HepG2 (cell line): Measurements from ENCODE around the gene SMAP1. TPM values are rescaled to one million over a fixed set of nuclear protein-coding genes. Genes with fewer than 3 reads are reported as not detected.

Experiments used
- DNMT3B ChIP-seq: conservative IDR thresholded peaks from 2 replicates; pipeline ENCODE4 v1.6.1; 2016; ENCODE audit warnings: missing biosample characterization, control low read depth
- GABPB1 ChIP-seq: IDR thresholded peaks from 2 replicates; pipeline ENCODE4 v1.6.1; 2016; ENCODE audit warnings: mild to moderate bottlenecking, missing genetic modification reagents, moderate library complexity, missing compliant biosample characterization
- HCFC1 ChIP-seq: fragments of 150-350 bp; IDR thresholded peaks from 2 replicates; pipeline ENCODE4 v1.6.1; 2014; ENCODE audit warnings: low read depth, low read length
- HDAC6 ChIP-seq: fragments of 200-600 bp; sonication (generic); IDR thresholded peaks from 2 replicates; pipeline ENCODE4 v1.7.0; 2017; ENCODE audit warnings: mild to moderate bottlenecking, antibody characterized with exemption, low read length, low read depth
- HES4 ChIP-seq: sonication (generic); formaldehyde crosslinking; IDR thresholded peaks from 2 replicates; pipeline ENCODE4 v1.9.0; 2021; ENCODE audit warnings: mild to moderate bottlenecking, missing genetic modification reagents, borderline replicate concordance
- HMGA1 ChIP-seq: sonication (generic); formaldehyde crosslinking; conservative IDR thresholded peaks from 2 replicates; pipeline ENCODE4 v1.4.0; 2020; ENCODE audit warnings: missing genetic modification reagents
- MBNL3 ChIP-seq: fragments of 250-450 bp; sonication (Bioruptor Pico); conservative IDR thresholded peaks from 2 replicates; pipeline ENCODE4 v1.8.0; 2022; ENCODE audit warnings: mild to moderate bottlenecking, inconsistent platforms
- PAF1 ChIP-seq: IDR thresholded peaks from 2 replicates; pipeline ENCODE4 v1.6.1; 2016; ENCODE audit warnings: missing genetic modification reagents, missing compliant biosample characterization
- XBP1 ChIP-seq: sonication (generic); formaldehyde crosslinking; IDR thresholded peaks from 2 replicates; pipeline ENCODE4 v1.5.0; 2020; ENCODE audit warnings: missing genetic modification reagents
- ZBTB42 ChIP-seq: sonication (generic); formaldehyde crosslinking; IDR thresholded peaks from 2 replicates; pipeline ENCODE4 v1.5.0; 2020; ENCODE audit warnings: mild to moderate bottlenecking, missing genetic modification reagents
- ZNF431 ChIP-seq: sonication (generic); formaldehyde crosslinking; IDR thresholded peaks from 2 replicates; pipeline ENCODE4 v1.9.0; 2022; ENCODE audit warnings: missing genetic modification reagents, low read depth, mild to moderate bottlenecking, borderline replicate concordance
- ZNF816 ChIP-seq: sonication (generic); formaldehyde crosslinking; IDR thresholded peaks from 2 replicates; pipeline ENCODE4 v1.8.0; 2022; ENCODE audit warnings: missing genetic modification reagents, mild to moderate bottlenecking, borderline replicate concordance
- polyA plus RNA-seq, 8 experiments: library from polyadenylated mRNA; depleted of rRNA in 3 of 8; stranded (reverse) in 7 of 8; unstranded in 1 of 8; fragments of >200 nt; fragmentation: Illumina TruSeq in 4 of 8; extraction: Trizol in 4 of 8; gene quantifications; 2 replicates each; pipeline versions ENCODE4 v1.2.1 to v1.2.3, GENCODE V29; 2011 to 2016; ENCODE audit warnings: low read depth in 4 of 8, missing spikeins in 1 of 8, mixed read lengths in 1 of 8; ENCODE audit not compliant: insufficient read depth in 1 of 8
- total RNA-seq, 5 experiments: library from RNA; depleted of rRNA; stranded (reverse); fragments of >200 nt; fragmentation: Illumina TruSeq; extraction: Trizol; gene quantifications; 2 replicates each; pipeline ENCODE4 v1.2.3, GENCODE V29; 2016; ENCODE audit warnings: low read depth in 1 of 5
- TF ChIP-seq, protein P1 (sequence below): sonication (generic); IDR thresholded peaks from 2 replicates; pipeline ENCODE4 v1.6.1; 2016; ENCODE audit warnings: low read depth, borderline replicate concordance
- TF ChIP-seq, protein P2 (sequence below): sonication (generic); formaldehyde crosslinking; IDR thresholded peaks from 2 replicates; pipeline ENCODE4 v1.4.0; 2020; ENCODE audit warnings: low read depth, missing genetic modification reagents
- TF ChIP-seq, protein P3 (sequence below): sonication (generic); formaldehyde crosslinking; IDR thresholded peaks from 2 replicates; pipeline ENCODE4 v1.5.0; 2020; ENCODE audit warnings: missing genetic modification reagents
- TF ChIP-seq, protein P4 (sequence below): sonication (generic); formaldehyde crosslinking; IDR thresholded peaks from 2 replicates; pipeline ENCODE4 v1.5.1; 2020; ENCODE audit warnings: mild to moderate bottlenecking, missing genetic modification reagents, moderate library complexity
- TF ChIP-seq, protein P5 (sequence below): sonication (generic); formaldehyde crosslinking; IDR thresholded peaks from 2 replicates; pipeline ENCODE4 v1.8.1; 2023; ENCODE audit warnings: missing genetic modification reagents, inconsistent platforms, borderline replicate concordance
- TF ChIP-seq, protein P6 (sequence below): sonication (generic); formaldehyde crosslinking; IDR thresholded peaks from 2 replicates; pipeline ENCODE4 v1.4.0; 2020; ENCODE audit warnings: missing genetic modification reagents

SMAP1 gene
- total and polyA plus RNA-seq, 2 of the 13 experiments (the other 11 are each of a cell fraction or from before 2014, with no cell fraction given): 13.4 to 17.8 TPM

DNA sequence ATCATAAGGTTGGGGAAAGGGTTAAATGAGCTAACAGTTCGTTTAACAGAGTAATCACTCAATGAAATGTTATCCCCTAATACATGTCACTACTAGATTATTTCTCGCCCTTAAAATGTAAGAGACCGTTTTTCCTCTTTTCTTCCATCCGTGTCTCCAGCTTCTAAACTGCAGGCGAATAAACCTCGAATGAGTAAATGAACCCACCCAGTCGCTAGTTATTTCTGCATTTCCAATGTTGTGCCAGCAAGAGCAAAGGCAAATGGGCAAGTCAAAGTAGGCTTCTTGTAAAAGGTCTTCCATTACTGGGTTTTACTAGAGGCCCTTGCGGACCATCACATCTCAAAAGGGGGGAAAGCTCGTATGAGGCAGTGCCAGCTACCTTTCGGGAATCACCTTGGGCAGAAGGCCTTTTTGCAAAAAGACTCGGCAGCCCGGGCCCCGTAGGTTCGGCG lies 400 bp upstream of the SMAP1 start (continued):
- TF ChIP-seq, protein P1, sequence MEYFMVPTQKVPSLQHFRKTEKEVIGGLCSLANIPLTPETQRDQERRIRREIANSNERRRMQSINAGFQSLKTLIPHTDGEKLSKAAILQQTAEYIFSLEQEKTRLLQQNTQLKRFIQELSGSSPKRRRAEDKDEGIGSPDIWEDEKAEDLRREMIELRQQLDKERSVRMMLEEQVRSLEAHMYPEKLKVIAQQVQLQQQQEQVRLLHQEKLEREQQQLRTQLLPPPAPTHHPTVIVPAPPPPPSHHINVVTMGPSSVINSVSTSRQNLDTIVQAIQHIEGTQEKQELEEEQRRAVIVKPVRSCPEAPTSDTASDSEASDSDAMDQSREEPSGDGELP: no peak
- TF ChIP-seq GABPB1 (CRISPR knock-in tag): no peak
- TF ChIP-seq, protein P2, sequence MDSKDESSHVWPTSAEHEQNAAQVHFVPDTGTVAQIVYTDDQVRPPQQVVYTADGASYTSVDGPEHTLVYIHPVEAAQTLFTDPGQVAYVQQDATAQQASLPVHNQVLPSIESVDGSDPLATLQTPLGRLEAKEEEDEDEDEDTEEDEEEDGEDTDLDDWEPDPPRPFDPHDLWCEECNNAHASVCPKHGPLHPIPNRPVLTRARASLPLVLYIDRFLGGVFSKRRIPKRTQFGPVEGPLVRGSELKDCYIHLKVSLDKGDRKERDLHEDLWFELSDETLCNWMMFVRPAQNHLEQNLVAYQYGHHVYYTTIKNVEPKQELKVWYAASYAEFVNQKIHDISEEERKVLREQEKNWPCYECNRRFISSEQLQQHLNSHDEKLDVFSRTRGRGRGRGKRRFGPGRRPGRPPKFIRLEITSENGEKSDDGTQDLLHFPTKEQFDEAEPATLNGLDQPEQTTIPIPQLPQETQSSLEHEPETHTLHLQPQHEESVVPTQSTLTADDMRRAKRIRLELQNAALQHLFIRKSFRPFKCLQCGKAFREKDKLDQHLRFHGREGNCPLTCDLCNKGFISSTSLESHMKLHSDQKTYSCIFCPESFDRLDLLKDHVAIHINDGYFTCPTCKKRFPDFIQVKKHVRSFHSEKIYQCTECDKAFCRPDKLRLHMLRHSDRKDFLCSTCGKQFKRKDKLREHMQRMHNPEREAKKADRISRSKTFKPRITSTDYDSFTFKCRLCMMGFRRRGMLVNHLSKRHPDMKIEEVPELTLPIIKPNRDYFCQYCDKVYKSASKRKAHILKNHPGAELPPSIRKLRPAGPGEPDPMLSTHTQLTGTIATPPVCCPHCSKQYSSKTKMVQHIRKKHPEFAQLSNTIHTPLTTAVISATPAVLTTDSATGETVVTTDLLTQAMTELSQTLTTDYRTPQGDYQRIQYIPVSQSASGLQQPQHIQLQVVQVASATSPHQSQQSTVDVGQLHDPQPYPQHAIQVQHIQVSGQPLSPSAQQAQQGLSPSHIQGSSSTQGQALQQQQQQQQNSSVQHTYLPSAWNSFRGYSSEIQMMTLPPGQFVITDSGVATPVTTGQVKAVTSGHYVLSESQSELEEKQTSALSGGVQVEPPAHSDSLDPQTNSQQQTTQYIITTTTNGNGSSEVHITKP: no peak
- no peak for TF ChIP-seq HDAC6
- no peak for TF ChIP-seq ZBTB42 (CRISPR knock-in tag)
- no peak for TF ChIP-seq PAF1 (CRISPR knock-in tag)
- TF ChIP-seq XBP1 (CRISPR knock-in tag): no peak
- TF ChIP-seq, protein P3, sequence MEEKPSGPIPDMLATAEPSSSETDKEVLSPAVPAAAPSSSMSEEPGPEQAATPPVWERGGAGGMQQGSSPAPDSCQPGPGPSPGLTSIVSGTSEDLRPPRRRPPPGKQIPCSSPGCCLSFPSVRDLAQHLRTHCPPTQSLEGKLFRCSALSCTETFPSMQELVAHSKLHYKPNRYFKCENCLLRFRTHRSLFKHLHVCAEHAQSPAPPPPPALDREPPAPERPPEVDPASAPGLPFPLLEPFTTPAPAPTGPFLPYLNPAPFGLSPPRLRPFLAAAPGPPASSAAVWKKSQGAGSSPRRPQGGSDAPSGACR (CRISPR knock-in tag): 0 out of 2 replicates have a peak, but pooled peaks have one; percentile 49
- TF ChIP-seq ZNF431 (CRISPR knock-in tag): no peak
- no peak for TF ChIP-seq HCFC1
- no peak for TF ChIP-seq HMGA1
- TF ChIP-seq HES4 (CRISPR knock-in tag): no peak
- TF ChIP-seq DNMT3B: no peak
- TF ChIP-seq, protein P4, sequence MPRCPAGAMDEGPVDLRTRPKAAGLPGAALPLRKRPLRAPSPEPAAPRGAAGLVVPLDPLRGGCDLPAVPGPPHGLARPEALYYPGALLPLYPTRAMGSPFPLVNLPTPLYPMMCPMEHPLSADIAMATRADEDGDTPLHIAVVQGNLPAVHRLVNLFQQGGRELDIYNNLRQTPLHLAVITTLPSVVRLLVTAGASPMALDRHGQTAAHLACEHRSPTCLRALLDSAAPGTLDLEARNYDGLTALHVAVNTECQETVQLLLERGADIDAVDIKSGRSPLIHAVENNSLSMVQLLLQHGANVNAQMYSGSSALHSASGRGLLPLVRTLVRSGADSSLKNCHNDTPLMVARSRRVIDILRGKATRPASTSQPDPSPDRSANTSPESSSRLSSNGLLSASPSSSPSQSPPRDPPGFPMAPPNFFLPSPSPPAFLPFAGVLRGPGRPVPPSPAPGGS: no peak
- TF ChIP-seq, protein P5, sequence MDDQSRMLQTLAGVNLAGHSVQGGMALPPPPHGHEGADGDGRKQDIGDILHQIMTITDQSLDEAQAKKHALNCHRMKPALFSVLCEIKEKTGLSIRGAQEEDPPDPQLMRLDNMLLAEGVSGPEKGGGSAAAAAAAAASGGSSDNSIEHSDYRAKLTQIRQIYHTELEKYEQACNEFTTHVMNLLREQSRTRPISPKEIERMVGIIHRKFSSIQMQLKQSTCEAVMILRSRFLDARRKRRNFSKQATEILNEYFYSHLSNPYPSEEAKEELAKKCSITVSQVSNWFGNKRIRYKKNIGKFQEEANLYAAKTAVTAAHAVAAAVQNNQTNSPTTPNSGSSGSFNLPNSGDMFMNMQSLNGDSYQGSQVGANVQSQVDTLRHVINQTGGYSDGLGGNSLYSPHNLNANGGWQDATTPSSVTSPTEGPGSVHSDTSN (CRISPR knock-in tag): no peak
- TF ChIP-seq MBNL3 (CRISPR knock-in tag): no peak
- TF ChIP-seq ZNF816 (CRISPR knock-in tag): 0 out of 2 replicates have a peak, but pooled peaks have one; percentile 11
- TF ChIP-seq, protein P6, sequence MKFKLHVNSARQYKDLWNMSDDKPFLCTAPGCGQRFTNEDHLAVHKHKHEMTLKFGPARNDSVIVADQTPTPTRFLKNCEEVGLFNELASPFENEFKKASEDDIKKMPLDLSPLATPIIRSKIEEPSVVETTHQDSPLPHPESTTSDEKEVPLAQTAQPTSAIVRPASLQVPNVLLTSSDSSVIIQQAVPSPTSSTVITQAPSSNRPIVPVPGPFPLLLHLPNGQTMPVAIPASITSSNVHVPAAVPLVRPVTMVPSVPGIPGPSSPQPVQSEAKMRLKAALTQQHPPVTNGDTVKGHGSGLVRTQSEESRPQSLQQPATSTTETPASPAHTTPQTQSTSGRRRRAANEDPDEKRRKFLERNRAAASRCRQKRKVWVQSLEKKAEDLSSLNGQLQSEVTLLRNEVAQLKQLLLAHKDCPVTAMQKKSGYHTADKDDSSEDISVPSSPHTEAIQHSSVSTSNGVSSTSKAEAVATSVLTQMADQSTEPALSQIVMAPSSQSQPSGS (CRISPR knock-in tag): no peak
